Prostate gland (tissue), 2 donors: ENCODE results near the gene CDC14B. TPM values are rescaled to one million over a fixed set of nuclear protein-coding genes. Genes with fewer than 3 reads are reported as not detected.

Experiments
- DNase-seq: peaks from one replicate; pipeline ENCODE4 v3.0.0-alpha.2; 2019; ENCODE audit warnings: low spot score
- H3K27ac ChIP-seq, 2 donors: fragments of 200-600 bp; sonication (generic); 2 replicates each; pipeline ENCODE4 v1.5.1; 2017 to 2019
- H3K27me3 ChIP-seq: fragments of 200-600 bp; sonication (generic); replicated peaks from 2 replicates; pipeline ENCODE4 v1.5.1; 2019; ENCODE audit not compliant: insufficient read depth
- H3K36me3 ChIP-seq, 2 donors: fragments of 200-600 bp; sonication (generic); 1 replicate in 1 of 2; 2 replicates in 1 of 2; pipeline versions ENCODE4 v1.5.1 to v1.8.1; 2017 to 2019
- H3K4me1 ChIP-seq: fragments of 200-600 bp; sonication (generic); replicated peaks from 2 replicates; pipeline ENCODE4 v1.5.1; 2019
- H3K4me3 ChIP-seq, 2 donors: fragments of 200-600 bp; sonication (generic); 2 replicates each; pipeline ENCODE4 v1.5.1; 2017 to 2019
- H3K9me3 ChIP-seq: fragments of 200-600 bp; sonication (generic); 2 replicates; pipeline ENCODE4 v1.5.1; 2017
- CTCF ChIP-seq, 4 experiments: fragments of 200-600 bp in 2 of 4; fragments of 450-650 bp in 2 of 4; sonication (generic) in 2 of 4; IDR thresholded peaks; 1 replicate in 3 of 4; 2 replicates in 1 of 4; pipeline ENCODE4 v1.5.1; 2016 to 2019; ENCODE audit warnings: antibody characterized with exemption in 4 of 4, mild to moderate bottlenecking in 2 of 4, moderate library complexity in 2 of 4
- POLR2A ChIP-seq: fragments of 450-650 bp; IDR thresholded peaks from one replicate; pipeline ENCODE4 v1.6.1; 2016; ENCODE audit warnings: antibody characterized with exemption, mild to moderate bottlenecking
- POLR2AphosphoS5 ChIP-seq: sonication (generic); formaldehyde crosslinking; IDR thresholded peaks from one replicate; pipeline ENCODE4 v1.6.1; 2017; ENCODE audit warnings: antibody characterized with exemption
- WGBS: methylation state at CpG from one replicate; pipeline ENCODE4 v1.1.5; 2018; 5-methylcytosine and 5-hydroxymethylcytosine counted together
- intact Hi-C: fragments of 100-400 bp; cut with DNase I; formaldehyde crosslinking; loops from one replicate; pipeline ENCODE4 v1.14.2; 2022
- total RNA-seq, 2 donors: library from RNA; depleted of rRNA; stranded (reverse); fragments of >200 nt; gene quantifications; one replicate each; pipeline ENCODE4 v1.1.0, GENCODE V29; 2016

The CDC14B gene
- total RNA-seq, 2 donors from 2014 or later = 27.0 to 34.7 TPM

- no peak overlapping the region for H3K27ac ChIP-seq
- no peaks in the 10 kb centered on the region for H3K9me3 ChIP-seq
- DNase-seq = no peak
- no peaks in the 10 kb centered on the region for H3K36me3 ChIP-seq
- intact Hi-C loops = no loop called here
- H3K4me1 ChIP-seq = no peaks in the 10 kb centered on the region
- WGBS = 95% methylated on average over 7 of the region's 7 CpGs
- TF ChIP-seq CTCF (IDR thresholded peaks at IDR 0.05) (no peak), POLR2A (no peak), POLR2AphosphoS5 (no peak)
- no peak overlapping the region for H3K4me3 ChIP-seq
- no peaks in the 10 kb centered on the region for H3K27me3 ChIP-seq
Observed at GRCh38 chr9:96524045-96524444, 95.6 kb downstream of the CDC14B start.

- no peaks in the 10 kb centered on the region for H3K36me3 ChIP-seq
- DNase-seq = no peak
- TF ChIP-seq POLR2AphosphoS5 (no peak), CTCF (IDR thresholded peaks at IDR 0.05) (no peak), POLR2A (no peak)
- no peaks in the 10 kb centered on the region for H3K9me3 ChIP-seq
- H3K4me3 ChIP-seq = no peak overlapping the region
- H3K4me1 ChIP-seq = no peaks in the 10 kb centered on the region
- H3K27ac ChIP-seq = no peak overlapping the region
- H3K27me3 ChIP-seq = no peaks in the 10 kb centered on the region
- intact Hi-C loops = no loop called here
- 89% methylated on average over 7 of the region's 7 CpGs for WGBS
Observed at GRCh38 chr9:96523374-96523773, 96.3 kb downstream of the CDC14B start.

- no peaks in the 10 kb centered on the region for H3K9me3 ChIP-seq
- DNase-seq = no peak
- H3K36me3 ChIP-seq = no peaks in the 10 kb centered on the region
- intact Hi-C loops = no loop called here
- no peak for TF ChIP-seq POLR2AphosphoS5
- TF ChIP-seq CTCF (IDR thresholded peaks at IDR 0.05) = no peak
- no peak for TF ChIP-seq POLR2A
- 58% methylated on average over 4 of the region's 4 CpGs for WGBS
- no peaks in the 10 kb centered on the region for H3K4me1 ChIP-seq
- no peak overlapping the region for H3K27ac ChIP-seq
- H3K4me3 ChIP-seq = no peak overlapping the region
- H3K27me3 ChIP-seq = no peaks in the 10 kb centered on the region
Observed at GRCh38 chr9:96522366-96522765, 97.3 kb downstream of the CDC14B start.

- intact Hi-C loops = no loop called here
- Histone ChIP-seq H3K27ac (no peak overlapping the region), H3K4me3 (no peak overlapping the region), H3K4me1 (no peaks in the 10 kb centered on the region), H3K9me3 (no peaks in the 10 kb centered on the region), H3K27me3 (no peaks in the 10 kb centered on the region), H3K36me3 (no peaks in the 10 kb centered on the region)
- no peak for DNase-seq
- TF ChIP-seq CTCF (IDR thresholded peaks at IDR 0.05) (no peak), POLR2AphosphoS5 (no peak), POLR2A (no peak)
- WGBS = 85% methylated on average over 2 of the region's 2 CpGs
Observed at GRCh38 chr9:96519787-96520186, 99.9 kb downstream of the CDC14B start.

GRCh38 chr9:96519095-96519494, 100.5 kb downstream of the CDC14B start:
- intact Hi-C loops = no loop called here
- WGBS = 92% methylated on average over 7 of the region's 7 CpGs

More at GRCh38 chr9:96519095-96519494, 100.5 kb downstream of the CDC14B start:
- no peak for TF ChIP-seq POLR2AphosphoS5
- TF ChIP-seq CTCF (IDR thresholded peaks at IDR 0.05) = no peak
- TF ChIP-seq POLR2A = no peak
- no peak for DNase-seq
- Histone ChIP-seq H3K4me1 (no peaks in the 10 kb centered on the region), H3K4me3 (no peak overlapping the region), H3K27ac (no peak overlapping the region), H3K27me3 (no peaks in the 10 kb centered on the region), H3K9me3 (no peaks in the 10 kb centered on the region), H3K36me3 (no peaks in the 10 kb centered on the region)
